Measurements from ENCODE around the gene PIP4K2C. TPM values are rescaled to one million over a fixed set of nuclear protein-coding genes. Genes with fewer than 3 reads are reported as not detected.
A peak's percentile ranks its signal among the peaks of the same experiment; 100 is the strongest.

The PIP4K2C gene
- total RNA-seq, 6 experiments from 2014 or later: 11.3 to 27.6 (median 12.8) TPM

GRCh38 chr12:57574795-57575194 lies 16.2 kb upstream of the PIP4K2C start:
- WGBS (ENCODE audit: insufficient coverage, low coverage, low lambda C conversion rate, missing lambda C conversion rate): 86% methylated on average over 9 of the region's 10 CpGs

GRCh38 chr12:57575771-57576612 lies 15.0 kb upstream of the PIP4K2C start:
- intact Hi-C loops (cut with DNase I): no loop called here
- TF ChIP-seq, protein P1, sequence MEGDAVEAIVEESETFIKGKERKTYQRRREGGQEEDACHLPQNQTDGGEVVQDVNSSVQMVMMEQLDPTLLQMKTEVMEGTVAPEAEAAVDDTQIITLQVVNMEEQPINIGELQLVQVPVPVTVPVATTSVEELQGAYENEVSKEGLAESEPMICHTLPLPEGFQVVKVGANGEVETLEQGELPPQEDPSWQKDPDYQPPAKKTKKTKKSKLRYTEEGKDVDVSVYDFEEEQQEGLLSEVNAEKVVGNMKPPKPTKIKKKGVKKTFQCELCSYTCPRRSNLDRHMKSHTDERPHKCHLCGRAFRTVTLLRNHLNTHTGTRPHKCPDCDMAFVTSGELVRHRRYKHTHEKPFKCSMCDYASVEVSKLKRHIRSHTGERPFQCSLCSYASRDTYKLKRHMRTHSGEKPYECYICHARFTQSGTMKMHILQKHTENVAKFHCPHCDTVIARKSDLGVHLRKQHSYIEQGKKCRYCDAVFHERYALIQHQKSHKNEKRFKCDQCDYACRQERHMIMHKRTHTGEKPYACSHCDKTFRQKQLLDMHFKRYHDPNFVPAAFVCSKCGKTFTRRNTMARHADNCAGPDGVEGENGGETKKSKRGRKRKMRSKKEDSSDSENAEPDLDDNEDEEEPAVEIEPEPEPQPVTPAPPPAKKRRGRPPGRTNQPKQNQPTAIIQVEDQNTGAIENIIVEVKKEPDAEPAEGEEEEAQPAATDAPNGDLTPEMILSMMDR (IDR thresholded peaks at IDR 0.05): no peak
- no peak for TF ChIP-seq POLR2A (IDR thresholded peaks at IDR 0.05)
- Histone ChIP-seq H3K36me3 (no peaks in the 10 kb centered on the region), H3K9me3 (no peaks in the 10 kb centered on the region), H3K4me1 (no peaks in the 10 kb centered on the region), H3K4me3 (no peak overlapping the region), H3K27me3 (no peaks in the 10 kb centered on the region), H3K27ac (no peak overlapping the region)
- DNase-seq: no peak
- WGBS (ENCODE audit: insufficient coverage, low coverage, low lambda C conversion rate, missing lambda C conversion rate): 70% methylated on average over 4 of the region's 12 CpGs
- ATAC-seq: peak in 1 of 4 donors; percentile 23

More at GRCh38 chr12:57574795-57575194, 16.2 kb upstream of the PIP4K2C start:
- no peak overlapping the region for H3K27ac ChIP-seq
- H3K4me3 ChIP-seq: no peak overlapping the region
- H3K27me3 ChIP-seq: no peaks in the 10 kb centered on the region
- DNase-seq: no peak
- no peaks in the 10 kb centered on the region for H3K9me3 ChIP-seq
- no peaks in the 10 kb centered on the region for H3K36me3 ChIP-seq
- intact Hi-C loops (cut with DNase I): no loop called here
- no peaks in the 10 kb centered on the region for H3K4me1 ChIP-seq
- no peak for TF ChIP-seq POLR2A (IDR thresholded peaks at IDR 0.05)
- TF ChIP-seq, protein P1 (IDR thresholded peaks at IDR 0.05): no peak
- ATAC-seq: no peak

DNA sequence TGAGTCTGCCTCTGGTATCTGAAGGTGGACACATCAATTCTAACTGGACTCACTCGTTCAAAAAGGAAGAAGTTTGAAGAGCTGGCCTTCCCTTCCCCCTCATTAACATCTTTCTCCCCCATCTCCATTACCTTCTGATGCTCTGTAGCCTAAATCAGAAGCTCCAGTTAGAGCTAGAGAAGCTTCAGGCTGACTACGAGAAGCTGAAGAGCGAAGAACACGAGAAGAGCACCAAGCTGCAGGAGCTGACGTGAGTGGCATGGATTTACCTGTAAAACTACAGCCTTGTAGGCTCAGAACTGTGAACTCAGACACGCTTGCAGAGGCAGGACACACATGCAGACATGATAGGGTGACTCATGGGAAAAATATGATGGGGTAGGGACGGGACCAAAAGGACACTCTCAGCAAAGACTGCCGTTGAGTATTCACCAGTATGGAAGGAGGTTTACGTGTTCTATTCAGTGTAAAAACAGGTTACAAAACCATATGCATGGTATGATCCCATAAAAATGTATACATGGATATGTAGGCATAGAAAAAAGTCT lies 14.3 kb upstream of the PIP4K2C start:
- Histone ChIP-seq H3K27ac (no peak overlapping the region), H3K4me1 (no peaks in the 10 kb centered on the region), H3K36me3 (no peaks in the 10 kb centered on the region), H3K27me3 (no peaks in the 10 kb centered on the region), H3K4me3 (no peak overlapping the region), H3K9me3 (no peaks in the 10 kb centered on the region)
- intact Hi-C loops (cut with DNase I): no loop called here
- no peak for TF ChIP-seq POLR2A (IDR thresholded peaks at IDR 0.05)
- TF ChIP-seq, protein P1 (IDR thresholded peaks at IDR 0.05): no peak
- no peak for DNase-seq
- WGBS (ENCODE audit: insufficient coverage, low coverage, low lambda C conversion rate, missing lambda C conversion rate): 69% methylated on average over 9 of the region's 9 CpGs
- no peak for ATAC-seq

GRCh38 chr12:57577981-57578758 lies 12.8 kb upstream of the PIP4K2C start:
- no peaks in the 10 kb centered on the region for H3K9me3 ChIP-seq
- 66% methylated on average over 12 of the region's 12 CpGs for WGBS (ENCODE audit: insufficient coverage, low coverage, low lambda C conversion rate, missing lambda C conversion rate)
- DNase-seq (no peak), ATAC-seq (no peak)
- intact Hi-C loops (cut with DNase I): no loop called here
- no peaks in the 10 kb centered on the region for H3K36me3 ChIP-seq
- no peak overlapping the region for H3K4me3 ChIP-seq
- no peak overlapping the region for H3K27ac ChIP-seq
- peaks cover 0 to 2% (median 0%) of the 10 kb centered on the region in 4 donors for H3K4me1 ChIP-seq
- no peak for TF ChIP-seq POLR2A (IDR thresholded peaks at IDR 0.05)
- TF ChIP-seq, protein P1 (IDR thresholded peaks at IDR 0.05): no peak
- H3K27me3 ChIP-seq: no peaks in the 10 kb centered on the region

All from right lobe of liver (tissue), 6 donors.